Body of pancreas (tissue), 4 donors: ENCODE data around the gene DNMT3A.

Source experiments
- CTCF ChIP-seq, 7 experiments: fragments of 450-650 bp in 4 of 7; fragments of 200-600 bp in 3 of 7; sonication (generic) in 3 of 7; IDR thresholded peaks; one replicate each; pipeline ENCODE4 v1.5.1; 2016 to 2019; ENCODE audit warnings: antibody characterized with exemption in 7 of 7
- POLR2A ChIP-seq, 3 donors: fragments of 450-650 bp; IDR thresholded peaks; one replicate each; pipeline ENCODE4 v1.6.1; 2016; ENCODE audit warnings: antibody characterized with exemption in 3 of 3, mild to moderate bottlenecking in 2 of 3

DNA sequence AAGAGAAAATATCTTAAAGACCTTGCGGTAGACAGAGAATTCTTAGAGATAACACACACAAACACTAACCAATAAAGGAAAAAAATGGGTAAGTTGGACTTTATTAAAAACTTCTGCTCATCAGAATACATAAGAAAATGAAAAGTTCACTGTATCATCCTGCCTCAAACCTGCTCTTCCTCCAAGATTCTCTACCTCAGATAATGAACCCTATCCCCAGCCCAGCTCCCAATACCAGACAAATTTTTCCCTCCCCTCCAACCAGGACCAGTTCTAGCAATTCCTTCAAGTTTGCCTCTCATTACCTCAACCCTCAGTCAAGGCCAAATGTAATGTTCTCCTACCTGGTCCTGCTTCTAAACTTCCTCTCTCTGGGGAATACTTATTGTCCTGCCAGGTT, 79.4 kb downstream of the DNMT3A start:
- TF ChIP-seq CTCF (IDR thresholded peaks at IDR 0.05) (no peak), POLR2A (IDR thresholded peaks at IDR 0.05) (no peak)
